Fibroblast of pulmonary artery (primary cell): ENCODE results near the gene HOXB4.

Experiments
- DNase-seq: peaks from one replicate; pipeline ENCODE4 v3.0.0-alpha.2; 2010; ENCODE audit warnings: low read depth
- H3K4me3 ChIP-seq: replicated peaks from 2 replicates; pipeline ENCODE4 v1.5.1; 2011; ENCODE audit warnings: low read depth, mild to moderate bottlenecking, control low read depth, low read length, moderate library complexity
- TF ChIP-seq, protein P1 (sequence below): IDR thresholded peaks from 2 replicates; pipeline ENCODE4 v1.5.1; 2011; ENCODE audit warnings: mild to moderate bottlenecking, control low read depth, low read length, inconsistent platforms; ENCODE audit errors: missing control alignments

Gene HOXB4

DNA sequence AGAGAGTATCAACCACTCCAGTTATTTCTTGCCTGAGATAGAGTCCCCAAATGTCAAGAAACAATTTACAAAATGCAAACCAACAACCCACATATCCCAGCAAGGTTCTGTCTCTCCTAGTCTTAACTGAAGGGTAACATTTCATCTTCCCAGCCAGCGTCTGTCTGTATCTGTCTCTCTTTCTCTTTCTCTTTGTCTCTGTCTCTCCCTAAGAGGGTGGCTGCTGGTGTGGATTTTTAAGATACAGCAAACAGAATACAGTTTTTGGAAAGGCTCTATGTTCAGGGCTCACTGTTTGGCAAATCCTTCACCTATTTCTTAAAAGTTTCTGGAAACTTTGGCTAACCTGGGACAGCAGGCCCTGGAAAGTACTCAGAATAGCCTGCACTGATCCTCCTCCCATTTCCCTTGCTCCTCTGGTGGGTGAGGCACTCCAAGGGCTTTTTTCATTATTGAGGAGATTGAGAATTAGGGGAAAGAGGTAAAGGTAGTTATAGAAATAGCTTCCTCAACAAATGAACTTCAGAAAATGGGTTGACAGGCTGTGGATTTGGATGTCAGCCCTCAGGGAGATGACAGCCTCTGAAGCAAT is 6.2 kb downstream of the HOXB4 start:
- no peak overlapping the region for H3K4me3 ChIP-seq
- DNase-seq = no peak
- TF ChIP-seq, protein P1, sequence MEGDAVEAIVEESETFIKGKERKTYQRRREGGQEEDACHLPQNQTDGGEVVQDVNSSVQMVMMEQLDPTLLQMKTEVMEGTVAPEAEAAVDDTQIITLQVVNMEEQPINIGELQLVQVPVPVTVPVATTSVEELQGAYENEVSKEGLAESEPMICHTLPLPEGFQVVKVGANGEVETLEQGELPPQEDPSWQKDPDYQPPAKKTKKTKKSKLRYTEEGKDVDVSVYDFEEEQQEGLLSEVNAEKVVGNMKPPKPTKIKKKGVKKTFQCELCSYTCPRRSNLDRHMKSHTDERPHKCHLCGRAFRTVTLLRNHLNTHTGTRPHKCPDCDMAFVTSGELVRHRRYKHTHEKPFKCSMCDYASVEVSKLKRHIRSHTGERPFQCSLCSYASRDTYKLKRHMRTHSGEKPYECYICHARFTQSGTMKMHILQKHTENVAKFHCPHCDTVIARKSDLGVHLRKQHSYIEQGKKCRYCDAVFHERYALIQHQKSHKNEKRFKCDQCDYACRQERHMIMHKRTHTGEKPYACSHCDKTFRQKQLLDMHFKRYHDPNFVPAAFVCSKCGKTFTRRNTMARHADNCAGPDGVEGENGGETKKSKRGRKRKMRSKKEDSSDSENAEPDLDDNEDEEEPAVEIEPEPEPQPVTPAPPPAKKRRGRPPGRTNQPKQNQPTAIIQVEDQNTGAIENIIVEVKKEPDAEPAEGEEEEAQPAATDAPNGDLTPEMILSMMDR = no peak

DNA sequence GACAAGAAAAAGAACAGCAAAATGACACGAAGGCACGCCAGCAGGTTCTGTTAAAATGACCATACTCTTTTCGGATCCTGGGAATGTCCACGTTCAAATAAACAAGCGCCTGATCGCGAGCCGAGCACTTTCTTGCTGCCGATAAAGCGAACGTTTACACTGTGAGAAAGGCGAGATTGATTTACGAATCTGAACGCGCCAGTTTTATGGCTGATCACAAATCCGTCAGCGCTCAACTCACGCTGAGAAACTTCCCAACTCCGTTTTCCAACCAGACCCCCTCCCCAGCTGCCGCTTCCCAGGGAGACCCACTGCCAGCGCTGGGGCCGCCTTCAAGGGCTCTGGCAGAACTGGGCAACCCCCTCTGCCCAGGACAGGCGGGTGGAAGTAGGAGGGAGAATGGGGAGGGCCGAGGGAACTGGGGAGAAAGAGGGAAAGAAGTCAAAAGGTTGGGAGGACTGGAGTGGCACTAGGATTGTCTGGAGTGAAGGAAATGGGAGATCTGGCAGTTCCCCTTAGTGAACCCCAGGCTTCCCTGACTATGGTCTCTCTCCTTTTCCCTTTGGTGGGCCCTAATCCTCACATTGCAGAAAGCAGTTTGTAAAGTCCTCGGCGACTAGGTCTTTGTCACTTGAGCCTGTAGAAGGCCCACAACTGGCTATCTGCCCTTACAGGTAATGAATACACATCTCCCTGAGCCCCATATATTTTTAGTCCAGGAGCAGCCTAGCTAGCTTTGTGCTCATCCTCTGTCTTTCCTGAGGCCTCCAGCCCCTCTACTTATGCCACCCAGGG is 6.9 kb downstream of the HOXB4 start:
- no peak overlapping the region for H3K4me3 ChIP-seq
- DNase-seq = no peak
- TF ChIP-seq, protein P1 = no peak

DNA sequence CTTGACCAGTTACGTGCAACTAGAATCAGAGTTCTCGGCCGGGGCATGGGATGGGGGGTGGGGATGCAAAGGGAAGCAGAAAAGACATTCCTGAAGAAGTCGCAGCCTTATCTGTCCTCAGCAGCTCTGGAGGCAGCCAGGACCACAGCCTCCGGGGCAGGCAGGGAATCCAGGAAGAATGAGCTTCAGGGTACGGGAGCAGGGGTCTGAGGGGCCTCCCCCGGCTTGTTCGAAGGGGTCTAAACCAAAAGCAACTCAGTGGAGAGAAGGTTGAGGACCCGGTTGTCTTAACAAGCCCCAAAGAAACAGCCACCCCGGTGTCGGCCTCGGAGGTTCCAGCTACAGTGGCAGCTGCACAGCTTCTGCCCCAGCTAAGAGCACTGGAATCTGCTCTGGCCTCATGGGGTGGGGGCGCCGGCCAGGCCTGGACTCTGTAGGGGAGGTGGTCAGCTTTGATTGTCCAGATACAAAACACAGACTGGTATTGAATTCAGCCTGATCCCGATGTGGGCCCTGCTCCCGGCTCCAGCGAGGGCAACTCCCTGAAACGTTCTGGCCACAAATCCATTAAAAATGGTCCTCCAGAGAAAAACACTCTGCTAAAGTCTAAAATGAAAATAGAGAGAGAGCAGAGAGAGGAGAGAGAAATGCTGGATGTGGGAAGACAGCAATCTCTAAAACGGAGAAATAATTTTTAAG is 7.7 kb downstream of the HOXB4 start:
- no peak overlapping the region for H3K4me3 ChIP-seq
- TF ChIP-seq, protein P1 = no peak
- DNase-seq = no peak

DNA sequence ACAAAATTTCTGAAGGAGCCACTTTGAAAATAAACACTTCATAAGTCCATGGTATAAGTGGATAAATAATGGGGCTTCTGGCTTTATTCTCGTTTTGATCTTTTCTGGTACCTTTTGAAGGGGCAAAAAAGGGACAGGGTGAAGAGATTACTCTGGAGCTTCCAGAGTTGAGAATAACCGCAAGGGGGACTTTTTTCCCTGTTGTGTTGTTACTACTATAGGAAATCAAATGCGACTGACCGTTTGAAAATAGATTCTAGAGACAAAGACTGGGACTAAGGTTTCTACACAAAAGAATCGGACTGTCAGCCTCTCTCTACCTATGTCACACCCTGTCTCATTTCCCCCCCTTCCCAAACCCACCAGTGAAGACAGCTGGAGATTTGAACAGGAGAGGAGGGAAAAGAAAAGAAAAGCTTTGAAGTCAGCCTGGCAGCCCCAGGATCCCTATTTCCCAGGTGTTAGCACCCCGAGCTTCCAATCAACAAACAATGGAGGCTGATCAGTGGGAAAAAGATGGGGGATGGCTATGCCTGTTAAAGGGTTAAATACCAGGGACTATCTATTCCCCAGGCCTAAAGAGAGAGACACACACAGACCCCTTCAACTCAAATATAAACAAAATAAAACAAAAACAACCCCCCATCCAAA is 8.4 kb downstream of the HOXB4 start:
- TF ChIP-seq, protein P1 = no peak
- DNase-seq = no peak
- H3K4me3 ChIP-seq = no peak overlapping the region

DNA sequence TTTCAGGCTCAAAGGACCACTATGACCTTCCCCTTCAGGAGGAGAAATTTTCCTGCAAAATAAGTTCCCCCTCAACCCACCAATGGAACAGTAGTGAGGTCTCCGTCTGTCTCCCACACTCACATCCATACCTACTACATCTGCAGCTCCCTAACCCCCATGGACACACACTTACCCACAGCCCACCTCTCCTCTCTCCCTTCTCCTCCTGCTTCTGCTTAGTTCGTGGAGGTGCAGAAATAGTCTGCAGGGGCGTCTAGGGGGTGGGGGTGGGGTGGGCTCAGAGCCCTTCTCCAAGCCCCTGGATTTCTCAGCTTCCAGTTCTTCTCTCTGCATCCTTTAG is 8.9 kb downstream of the HOXB4 start:
- no peak overlapping the region for H3K4me3 ChIP-seq
- TF ChIP-seq, protein P1 = no peak
- DNase-seq = no peak

DNA sequence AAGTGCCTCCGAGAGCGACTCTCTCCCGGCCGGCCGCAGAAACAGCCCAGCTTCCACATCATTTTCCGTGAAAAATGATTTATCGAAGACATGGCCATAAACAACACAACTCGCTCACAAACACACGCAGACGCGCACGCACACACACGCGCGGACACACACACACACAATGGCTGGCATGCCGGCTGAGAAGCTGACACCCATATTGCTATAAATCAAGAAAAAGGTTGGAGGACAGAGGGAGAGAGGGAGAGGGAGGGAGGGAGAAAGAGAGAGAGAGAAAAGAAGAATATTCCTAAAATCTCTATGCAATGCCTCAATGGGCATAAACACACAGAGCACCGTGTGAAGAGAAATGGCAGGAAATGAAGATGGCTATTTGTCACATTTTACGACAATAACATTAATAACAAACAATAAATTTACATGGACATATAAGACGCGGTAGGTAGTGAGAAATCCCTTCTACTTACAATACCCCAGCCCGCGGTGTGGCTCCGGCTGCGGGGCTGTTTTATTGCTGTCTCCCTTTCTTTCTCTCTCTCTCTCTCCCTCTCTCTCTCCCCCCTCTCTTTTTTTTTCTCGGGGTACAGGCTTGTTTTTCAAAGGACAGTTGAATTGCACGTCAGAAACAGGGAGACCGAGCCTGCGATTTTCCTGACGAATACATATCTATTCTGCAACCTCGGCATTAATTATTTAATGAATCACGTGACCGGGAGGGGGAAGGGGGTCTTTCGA is 9.5 kb downstream of the HOXB4 start:
- TF ChIP-seq, protein P1 = no peak
- H3K4me3 ChIP-seq = peak overlapping the region; percentile 17
- no peak for DNase-seq
